Smooth muscle cell (in vitro differentiated cells): ENCODE measurements around the gene KIF11. TPM values are rescaled to one million over a fixed set of nuclear protein-coding genes. Genes with fewer than 3 reads are reported as not detected.

ENCODE experiments used
- DNase-seq: peaks from one replicate; lab custom pipeline; 2025; ENCODE audit not compliant: unreplicated experiment; lab: John Stamatoyannopoulos, UW
- H2AFZ ChIP-seq: fragments of 200-600 bp; sonication (generic); 2 replicates; pipeline ENCODE4 v1.6.0; 2016; ENCODE audit warnings: antibody characterized with exemption, low read depth, mild to moderate bottlenecking
- H3F3A ChIP-seq: fragments of 200-600 bp; sonication (generic); 2 replicates; pipeline ENCODE4 v1.6.0; 2017; ENCODE audit warnings: antibody characterized with exemption, low read depth
- H3K27ac ChIP-seq: fragments of 200-600 bp; sonication (generic); 2 replicates; pipeline ENCODE4 v1.5.1; 2016; ENCODE audit warnings: low read depth, mild to moderate bottlenecking
- H3K27me3 ChIP-seq: fragments of 200-600 bp; sonication (generic); 2 replicates; pipeline ENCODE4 v1.6.1; 2016; ENCODE audit warnings: low read depth, mild to moderate bottlenecking
- H3K36me3 ChIP-seq: fragments of 200-600 bp; sonication (generic); 2 replicates; pipeline ENCODE4 v1.5.1; 2016; ENCODE audit warnings: low read depth
- H3K4me1 ChIP-seq: fragments of 200-600 bp; sonication (generic); 2 replicates; pipeline ENCODE4 v1.5.1; 2016; ENCODE audit warnings: low read depth
- H3K4me2 ChIP-seq: fragments of 200-600 bp; sonication (generic); 2 replicates; pipeline ENCODE4 v1.6.0; 2016; ENCODE audit warnings: mild to moderate bottlenecking
- H3K4me3 ChIP-seq: fragments of 200-600 bp; sonication (generic); 2 replicates; pipeline ENCODE4 v1.5.1; 2016; ENCODE audit warnings: mild to moderate bottlenecking
- H3K79me2 ChIP-seq: fragments of 200-600 bp; sonication (generic); 2 replicates; pipeline ENCODE4 v1.6.0; 2016; ENCODE audit warnings: low read depth, mild to moderate bottlenecking
- H3K9ac ChIP-seq: fragments of 200-600 bp; sonication (generic); 2 replicates; pipeline ENCODE4 v1.6.0; 2016; ENCODE audit warnings: low read depth
- H3K9me3 ChIP-seq: fragments of 200-600 bp; sonication (generic); replicated peaks from 2 replicates; pipeline ENCODE4 v1.5.1; 2016; ENCODE audit warnings: low read depth
- H4K20me1 ChIP-seq: fragments of 200-600 bp; sonication (generic); 2 replicates; pipeline ENCODE4 v1.6.0; 2016; ENCODE audit warnings: low read depth
- WGBS: methylation state at CpG from one replicate; pipeline ENCODE4 v1.1.7; 2016; ENCODE audit warnings: low lambda C conversion rate; 5-methylcytosine and 5-hydroxymethylcytosine counted together
- polyA plus RNA-seq: library from polyadenylated mRNA; unstranded; fragments of >200 nt; fragmentation: Nextera tagmentation; extraction: Ambion mirVana; gene quantifications from 2 replicates; pipeline ENCODE4 v1.2.1, GENCODE V29; 2016
- total RNA-seq: library from RNA; depleted of rRNA; stranded (reverse); fragments of >200 nt; gene quantifications from 2 replicates; pipeline ENCODE4 v1.2.3, GENCODE V29; 2014
- TF ChIP-seq, protein P1 (sequence below): fragments of 200-600 bp; sonication (generic); IDR thresholded peaks from 2 replicates; pipeline ENCODE4 v1.5.1; 2017; ENCODE audit warnings: borderline replicate concordance, mild to moderate bottlenecking, antibody characterized with exemption; ENCODE audit not compliant: insufficient read depth, poor library complexity, severe bottlenecking

KIF11 gene
- total and polyA plus RNA-seq, 2 experiments from 2014 or later, result 6.0 to 9.1 TPM

DNA sequence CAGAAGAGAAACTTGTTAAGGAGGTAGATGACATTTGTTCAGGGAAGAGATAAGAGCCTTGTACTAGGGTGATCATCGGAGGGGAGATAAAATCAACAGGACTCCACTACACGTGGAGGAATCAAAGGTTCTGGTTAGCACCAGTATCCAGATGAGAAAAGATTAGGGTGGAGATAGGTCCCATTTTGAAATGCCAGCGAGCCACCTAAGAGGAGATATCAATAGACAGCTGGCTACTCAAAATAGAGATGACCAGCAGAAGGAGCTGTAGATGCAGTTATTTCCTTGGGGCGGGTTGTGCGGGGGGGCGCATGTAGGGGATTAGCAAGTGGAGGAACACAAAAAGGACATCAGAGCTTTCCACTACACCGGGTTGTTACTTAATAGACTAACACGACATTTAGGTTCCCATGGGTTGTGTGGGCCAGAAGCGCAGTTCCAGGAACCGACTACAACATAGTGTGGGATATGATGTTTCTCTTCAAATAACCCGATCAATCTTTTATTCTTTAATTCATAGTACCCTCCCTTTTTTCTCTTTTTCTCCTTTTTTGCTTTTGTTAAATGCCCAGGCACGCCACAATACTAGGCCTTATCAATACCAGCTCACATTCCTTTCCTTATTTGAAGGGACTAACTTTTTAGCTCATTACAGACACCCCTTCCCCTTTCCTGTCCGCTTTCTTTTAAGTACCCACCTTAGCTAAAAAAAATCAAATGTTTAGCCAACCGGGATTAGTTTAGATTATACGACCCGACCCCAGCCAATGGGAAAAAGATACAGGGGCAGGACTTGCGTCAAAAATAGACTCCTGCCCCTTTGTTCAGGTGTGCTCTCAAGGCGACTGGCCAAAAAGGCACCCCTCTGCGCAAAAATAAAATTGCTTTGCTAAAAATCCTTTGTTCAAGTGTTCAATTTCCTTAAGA, 2.0 kb upstream of the KIF11 start:
- Histone ChIP-seq H3F3A (peaks cover 8% of the 10 kb centered on the region), H3K4me2 (peak overlapping the region; percentile 81), H3K79me2 (peaks cover 28% of the 10 kb centered on the region), H3K27ac (peak overlapping the region; percentile 54), H3K36me3 (no peaks in the 10 kb centered on the region), H3K4me1 (peaks cover 16% of the 10 kb centered on the region), H3K4me3 (peak overlapping the region; percentile 89), H3K9ac (peak overlapping the region; percentile 3), H3K27me3 (no peaks in the 10 kb centered on the region), H2AFZ (peak overlapping the region; percentile 73), H3K9me3 (no peaks in the 10 kb centered on the region), H4K20me1 (no peaks in the 10 kb centered on the region)
- 27% methylated on average over 19 of the region's 19 CpGs for WGBS
- TF ChIP-seq, protein P1, sequence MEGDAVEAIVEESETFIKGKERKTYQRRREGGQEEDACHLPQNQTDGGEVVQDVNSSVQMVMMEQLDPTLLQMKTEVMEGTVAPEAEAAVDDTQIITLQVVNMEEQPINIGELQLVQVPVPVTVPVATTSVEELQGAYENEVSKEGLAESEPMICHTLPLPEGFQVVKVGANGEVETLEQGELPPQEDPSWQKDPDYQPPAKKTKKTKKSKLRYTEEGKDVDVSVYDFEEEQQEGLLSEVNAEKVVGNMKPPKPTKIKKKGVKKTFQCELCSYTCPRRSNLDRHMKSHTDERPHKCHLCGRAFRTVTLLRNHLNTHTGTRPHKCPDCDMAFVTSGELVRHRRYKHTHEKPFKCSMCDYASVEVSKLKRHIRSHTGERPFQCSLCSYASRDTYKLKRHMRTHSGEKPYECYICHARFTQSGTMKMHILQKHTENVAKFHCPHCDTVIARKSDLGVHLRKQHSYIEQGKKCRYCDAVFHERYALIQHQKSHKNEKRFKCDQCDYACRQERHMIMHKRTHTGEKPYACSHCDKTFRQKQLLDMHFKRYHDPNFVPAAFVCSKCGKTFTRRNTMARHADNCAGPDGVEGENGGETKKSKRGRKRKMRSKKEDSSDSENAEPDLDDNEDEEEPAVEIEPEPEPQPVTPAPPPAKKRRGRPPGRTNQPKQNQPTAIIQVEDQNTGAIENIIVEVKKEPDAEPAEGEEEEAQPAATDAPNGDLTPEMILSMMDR, result peak; percentile 30
- DNase-seq, result peak; percentile 5

DNA sequence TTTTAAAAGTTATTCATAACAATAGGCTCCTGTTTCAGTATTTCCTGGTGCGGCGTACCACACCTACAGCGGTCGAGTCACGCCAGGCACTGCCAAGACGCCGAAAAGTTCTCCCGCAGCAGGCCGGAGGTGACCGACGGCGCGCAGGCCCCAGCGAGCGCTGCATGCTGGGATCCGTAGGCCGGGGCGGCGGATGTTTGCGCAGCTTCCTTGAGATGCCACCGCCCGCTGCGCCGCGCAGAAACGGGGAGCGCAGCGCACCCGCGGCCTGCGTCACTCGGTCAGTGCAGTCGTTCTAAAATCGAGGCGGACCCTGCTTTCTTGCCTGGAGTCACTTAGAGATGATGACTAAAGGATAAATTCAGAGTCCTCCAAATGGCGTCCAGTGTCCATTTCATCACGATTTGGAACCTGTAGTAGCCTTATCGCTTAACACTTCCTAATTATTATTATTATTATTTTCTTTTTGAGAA, 1.3 kb upstream of the KIF11 start:
- Histone ChIP-seq H3K9ac (peak overlapping the region; percentile 3), H3K9me3 (no peaks in the 10 kb centered on the region), H3K27me3 (no peaks in the 10 kb centered on the region), H4K20me1 (no peaks in the 10 kb centered on the region), H3F3A (peaks cover 8% of the 10 kb centered on the region), H3K4me2 (peak overlapping the region; percentile 81), H3K79me2 (peaks cover 35% of the 10 kb centered on the region), H3K36me3 (no peaks in the 10 kb centered on the region), H3K4me3 (peak overlapping the region; percentile 89), H3K4me1 (peaks cover 16% of the 10 kb centered on the region), H2AFZ (peak overlapping the region; percentile 73), H3K27ac (peak overlapping the region; percentile 54)
- TF ChIP-seq, protein P1, result no peak
- peak; percentile 44 for DNase-seq
- WGBS, result 3% methylated on average over 38 of the region's 38 CpGs

DNA sequence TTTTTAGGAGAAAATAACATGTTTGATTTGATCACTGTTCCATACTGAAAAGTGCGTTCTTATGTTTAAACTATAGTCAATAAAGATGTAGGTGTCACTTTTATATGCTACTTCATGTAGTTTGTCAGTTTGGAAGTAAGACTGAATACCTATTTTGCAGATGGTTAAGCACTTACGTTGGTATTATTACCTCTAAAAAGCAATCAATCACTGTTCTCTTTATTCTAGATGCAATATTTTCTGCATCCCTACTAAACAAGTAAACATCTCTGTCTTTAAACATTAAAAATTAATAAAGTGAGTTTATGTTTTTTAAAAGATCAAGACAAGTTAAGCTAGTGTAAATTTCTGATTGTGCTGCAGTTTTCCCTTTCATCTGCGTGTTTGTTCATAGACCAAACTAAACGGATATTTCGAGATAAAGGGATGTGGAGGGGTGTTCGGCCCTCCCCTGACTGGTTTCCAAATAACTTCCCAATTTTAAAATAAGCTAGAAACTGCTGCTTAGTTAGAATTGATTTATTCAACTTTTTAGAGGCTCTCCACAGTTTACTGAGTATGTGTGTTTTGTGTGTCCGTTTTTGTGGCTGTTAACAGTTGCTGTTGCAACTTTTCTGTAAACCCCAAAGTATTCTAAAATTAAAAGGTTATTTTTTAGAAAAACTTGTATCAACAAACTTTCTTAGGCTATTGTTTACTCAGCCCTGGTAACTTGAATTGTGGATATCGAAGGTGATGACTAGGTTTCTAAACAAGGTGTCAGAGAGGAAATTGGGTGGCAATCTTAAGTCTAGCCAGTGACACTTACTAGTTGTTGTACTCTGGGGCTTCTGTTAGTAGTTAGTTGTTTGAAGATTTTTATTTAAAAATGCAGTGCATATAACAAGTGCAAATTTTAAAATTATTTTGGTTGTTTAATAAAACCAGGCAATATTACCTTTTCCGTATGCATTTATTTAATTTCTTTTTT, 974 bp downstream of the KIF11 start:
- peaks cover 59% of the 10 kb centered on the region for H3K79me2 ChIP-seq
- H3K27ac ChIP-seq, result no peak overlapping the region
- peak overlapping the region; percentile 48 for H3K9ac ChIP-seq
- no peak for DNase-seq
- peaks cover 16% of the 10 kb centered on the region for H3K4me1 ChIP-seq
- 11% methylated on average over 9 of the region's 9 CpGs for WGBS
- peaks cover 8% of the 10 kb centered on the region for H3F3A ChIP-seq
- TF ChIP-seq, protein P1, result no peak
- peak overlapping the region; percentile 95 for H2AFZ ChIP-seq
- no peaks in the 10 kb centered on the region for H4K20me1 ChIP-seq
- H3K4me2 ChIP-seq, result peak overlapping the region; percentile 81
- H3K4me3 ChIP-seq, result peak overlapping the region; percentile 89
- H3K9me3 ChIP-seq, result no peaks in the 10 kb centered on the region
- H3K27me3 ChIP-seq, result no peaks in the 10 kb centered on the region
- no peaks in the 10 kb centered on the region for H3K36me3 ChIP-seq
